Endometrium (tissue), 2 donors: ENCODE measurements around the gene KRT31.
"Not testable (repeated sequence)": the region's sequence is repeated elsewhere in the genome, so short reads cannot be mapped to it uniquely, and the experiment has no call there.

Experiments used
- FAIRE-seq: peaks from 2 replicates; lab custom pipeline; 2012; peaks lifted over from hg19 to GRCh38; lab: Jason Lieb, UNC
- donor health status: control.
- donor health status: control.

Gene KRT31

GRCh38 chr17:41396996-41397660 is at the start of gene KRT31:
Gene KRT31, minus strand, starts transcription at chr17:41397608. Its CDS starts 69 bp downstream, at chr17:41397539.
- FAIRE-seq: no peak

- peak; percentile 26 for FAIRE-seq
Measured at GRCh38 chr17:41446806-41447205, 49.4 kb upstream of the KRT31 start.

GRCh38 chr17:41444640-41445039 is 47.2 kb upstream of the KRT31 start:
- FAIRE-seq: no peak

- no peak for FAIRE-seq
Measured at GRCh38 chr17:41444186-41444585, 46.8 kb upstream of the KRT31 start.

GRCh38 chr17:41442739-41443138 is 45.3 kb upstream of the KRT31 start:
- no peak for FAIRE-seq

GRCh38 chr17:41440531-41441033 is 43.2 kb upstream of the KRT31 start, which contains the start of gene KRT38:
Gene KRT38, minus strand, starts transcription at chr17:41440983. Its CDS starts 62 bp downstream, at chr17:41440921.
- FAIRE-seq: no peak

GRCh38 chr17:41439375-41439774 is 42.0 kb upstream of the KRT31 start:
- FAIRE-seq: no peak

- FAIRE-seq: no peak
Measured at GRCh38 chr17:41437769-41438168, 40.4 kb upstream of the KRT31 start.

GRCh38 chr17:41437254-41437653 is 39.8 kb upstream of the KRT31 start:
- no peak for FAIRE-seq

- no peak for FAIRE-seq
Measured at GRCh38 chr17:41434415-41434814, 37.0 kb upstream of the KRT31 start.

GRCh38 chr17:41434005-41434404 is 36.6 kb upstream of the KRT31 start:
- no peak for FAIRE-seq

- no peak for FAIRE-seq
Measured at GRCh38 chr17:41433586-41433985, 36.2 kb upstream of the KRT31 start.

GRCh38 chr17:41430376-41430775 is 33.0 kb upstream of the KRT31 start:
- not testable (repeated sequence) for FAIRE-seq

GRCh38 chr17:41429667-41430066 is 32.3 kb upstream of the KRT31 start:
- no peak for FAIRE-seq

GRCh38 chr17:41428591-41429291 is 31.3 kb upstream of the KRT31 start:
- no peak for FAIRE-seq

GRCh38 chr17:41424111-41424635 is 26.8 kb upstream of the KRT31 start, which contains the start of gene KRT37:
Gene KRT37, minus strand, starts transcription at chr17:41424585. Its CDS starts 62 bp downstream, at chr17:41424523.
- no peak for FAIRE-seq

- not testable (repeated sequence) for FAIRE-seq
Measured at GRCh38 chr17:41422586-41422985, 25.2 kb upstream of the KRT31 start.

GRCh38 chr17:41421617-41422016 is 24.2 kb upstream of the KRT31 start:
- peak; percentile 46 for FAIRE-seq

- FAIRE-seq: no peak
Measured at GRCh38 chr17:41421116-41421515, 23.7 kb upstream of the KRT31 start.

GRCh38 chr17:41420134-41420533 is 22.7 kb upstream of the KRT31 start:
- FAIRE-seq: no peak

- FAIRE-seq: no peak
Measured at GRCh38 chr17:41419716-41420115, 22.3 kb upstream of the KRT31 start.

- FAIRE-seq: no peak
Measured at GRCh38 chr17:41418116-41418860, 20.9 kb upstream of the KRT31 start.
